ENCODE results near the gene XXYLT1.

GRCh38 chr3:195160257-195160898, 110.6 kb downstream of the XXYLT1 start:
- TF ChIP-seq CTCF (IDR thresholded peaks at IDR 0.05) (no peak), POLR2A (IDR thresholded peaks at IDR 0.05) (no peak)

Data from tibial nerve (tissue), 3 donors.